GM23248 (cell line): ENCODE measurements around the gene CCDC102A.

Experiments
- EZH2 ChIP-seq: fragments of 200-600 bp; sonication (generic); IDR thresholded peaks from 2 replicates; pipeline ENCODE4 v1.6.1; 2018; ENCODE audit warnings: antibody characterized with exemption, mild to moderate bottlenecking; ENCODE audit not compliant: insufficient read depth, poor library complexity, severe bottlenecking
- EZH2phosphoT487 ChIP-seq: fragments of 200-600 bp; sonication (generic); IDR thresholded peaks from 2 replicates; pipeline ENCODE4 v1.6.1; 2018; ENCODE audit warnings: antibody characterized with exemption, moderate library complexity, mild to moderate bottlenecking, low read depth; ENCODE audit not compliant: insufficient read depth

DNA sequence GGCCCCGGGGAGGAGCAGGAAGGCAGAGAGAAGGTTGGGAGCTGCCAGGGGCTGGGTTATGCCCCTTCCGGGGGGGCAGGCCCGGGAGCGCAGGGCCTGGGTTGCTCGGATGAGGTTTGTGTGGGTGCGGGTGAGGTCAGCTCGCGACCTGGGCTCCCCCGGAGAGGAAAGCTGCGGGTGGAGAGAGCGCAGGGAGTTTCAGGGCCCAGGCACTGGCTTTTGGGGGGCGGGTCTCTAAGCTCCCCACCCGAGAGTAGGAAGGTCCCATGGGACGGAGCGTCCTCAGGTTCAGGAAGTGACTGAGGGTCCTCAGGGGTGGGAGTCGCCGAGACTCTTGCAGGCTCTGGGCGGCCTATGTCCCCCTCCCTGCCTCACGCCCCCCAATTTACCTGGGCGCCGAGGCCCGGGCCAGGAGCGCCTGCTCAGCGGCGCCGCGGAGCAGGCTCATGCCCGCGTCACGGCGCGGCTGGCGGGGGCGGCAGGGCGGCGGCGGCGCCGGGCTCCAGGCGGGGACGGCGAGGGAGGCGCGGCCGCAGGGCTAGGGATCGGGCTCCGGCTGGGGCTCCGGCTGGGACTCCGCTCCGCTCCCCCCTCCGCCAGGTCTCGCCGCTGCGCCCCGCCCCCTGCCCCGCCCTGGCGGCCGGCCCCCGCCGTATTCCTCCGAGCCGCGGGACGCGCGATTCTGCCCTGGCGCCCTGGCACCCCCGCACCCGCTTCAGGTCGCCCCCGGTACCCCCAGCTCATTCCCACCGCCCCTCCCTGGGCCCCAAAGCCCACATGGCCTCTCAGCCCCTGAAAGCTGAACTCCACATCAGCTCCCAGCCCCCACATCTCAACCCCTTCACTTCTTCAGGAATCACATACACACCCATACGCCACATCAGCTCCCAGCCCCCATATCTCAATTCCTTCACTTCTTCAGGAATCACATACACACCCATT is 50.2 kb downstream of the CCDC102A start, which contains the start of gene DOK4:
- TF ChIP-seq EZH2phosphoT487: no peak
- TF ChIP-seq EZH2: no peak
